ENCODE results near the gene CD247. TPM values are rescaled to one million over a fixed set of nuclear protein-coding genes. Genes with fewer than 3 reads are reported as not detected.

Gene CD247
- polyA plus RNA-seq, 1 of the 3 experiments (the other 2 are of a cell fraction), result 0.08 TPM

DNA sequence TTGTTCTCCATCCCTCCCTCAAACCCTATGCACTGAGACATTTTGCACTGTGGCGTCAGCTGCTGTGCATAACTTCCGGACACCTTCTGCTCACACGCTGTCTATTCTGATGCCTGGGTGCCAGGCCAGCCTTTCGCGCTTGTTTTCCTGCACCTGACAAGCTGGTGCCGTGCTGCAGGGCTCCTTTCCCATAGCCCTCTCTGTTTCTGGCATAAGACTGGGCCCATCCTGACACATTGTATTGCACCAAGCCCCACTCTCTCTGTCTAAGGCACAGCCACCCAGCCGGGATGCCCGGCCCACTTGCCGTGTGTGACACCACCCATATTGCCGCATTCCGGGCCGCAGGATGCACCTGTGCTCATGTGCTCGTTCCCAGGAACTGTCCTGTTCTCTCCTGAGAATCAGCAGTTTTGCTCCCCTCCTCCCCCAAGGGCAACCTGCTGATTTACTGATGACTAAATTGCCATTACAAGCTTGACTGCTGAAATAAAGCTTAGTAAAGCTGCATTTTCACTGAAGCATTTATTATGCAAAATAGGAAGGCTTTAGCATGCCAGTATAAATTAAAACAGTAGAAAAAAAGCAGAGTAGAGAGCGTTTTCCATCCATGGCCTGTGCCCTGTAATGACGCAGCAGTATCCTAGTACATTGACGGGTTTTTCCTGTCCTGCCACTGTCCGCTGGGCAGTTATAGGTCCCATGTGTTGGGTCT lies 88.0 kb downstream of the CD247 start:
- POLR2A ChIA-PET, result no interaction called here
- no peaks in the 10 kb centered on the region for H3K79me2 ChIP-seq (ENCODE audit: insufficient read depth)
- H2AFZ ChIP-seq (ENCODE audit: low read depth), result no peak overlapping the region
- H3K9me3 ChIP-seq, result no peaks in the 10 kb centered on the region
- CTCF ChIA-PET, result interaction anchor here (1.0 to 1.8 kb wide), 3 partner anchors 10 to 162 kb away, joined by 3 to 9 read pairs (median 4); no protein-coding TSS in a partner anchor
- TF ChIP-seq SIN3A (IDR thresholded peaks at IDR 0.05; ENCODE audit: borderline replicate concordance, low read depth, low read length) (no peak), MEF2A (IDR thresholded peaks at IDR 0.05; ENCODE audit: borderline replicate concordance, low read depth) (no peak)
- WGBS (ENCODE audit: low lambda C conversion rate), result 91% methylated on average over 14 of the region's 17 CpGs
- no peak overlapping the region for H3K27ac ChIP-seq (ENCODE audit: low read depth in 2 of 2, low read length in 1 of 2)
- H3K27me3 ChIP-seq (ENCODE audit: insufficient read depth), result no peaks in the 10 kb centered on the region; the same call in 1 of the 2 replicates
- no peak overlapping the region for H3K4me3 ChIP-seq (ENCODE audit: low read depth in 2 of 2, low read length in 1 of 2)
- no peaks in the 10 kb centered on the region for H4K20me1 ChIP-seq (ENCODE audit: insufficient read depth)
- no peaks in the 10 kb centered on the region; a peak in 1 of 4 replicates for H3K4me1 ChIP-seq (ENCODE audit: control insufficient read depth in 1 of 2, insufficient read depth in 2 of 2, low read depth in 1 of 2, low read length in 1 of 2)
- H3K4me2 ChIP-seq, result no peak overlapping the region
- DNase-seq, result no peak
- H3K36me3 ChIP-seq (replicated peaks in 1 of 2; ENCODE audit: control insufficient read depth in 1 of 2, insufficient read depth in 2 of 2, low read length in 1 of 2), result peaks cover 0 to 4% of the 10 kb centered on the region in 2 experiments
- no peak overlapping the region for H3K9ac ChIP-seq
- H3F3A ChIP-seq (replicated peaks; ENCODE audit: insufficient read depth), result no peaks in the 10 kb centered on the region
- H3K9me2 ChIP-seq, result no peaks in the 10 kb centered on the region

DNA sequence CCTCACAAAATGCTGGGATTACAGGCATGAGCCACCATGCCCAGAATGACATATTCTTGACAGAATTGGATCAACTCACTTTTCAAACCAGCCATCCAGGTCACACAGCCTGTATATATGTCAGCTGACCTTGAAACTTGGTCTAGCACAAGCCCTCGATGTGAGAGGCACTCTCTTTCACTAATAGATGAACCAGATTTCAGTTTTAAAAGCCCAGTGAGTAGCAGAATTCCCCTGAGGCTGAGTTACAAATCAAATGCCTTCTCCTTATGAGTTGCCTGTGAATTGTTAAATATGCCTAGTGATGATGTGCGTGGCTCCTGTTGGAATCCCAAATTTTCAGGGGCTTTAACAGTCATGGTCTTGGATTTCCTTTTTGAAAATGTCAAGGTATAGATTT lies 88.7 kb downstream of the CD247 start:
- Histone ChIP-seq H3K4me1 (ENCODE audit: control insufficient read depth in 1 of 2, insufficient read depth in 2 of 2, low read depth in 1 of 2, low read length in 1 of 2) (no peaks in the 10 kb centered on the region; a peak in 1 of 4 replicates), H3K36me3 (replicated peaks in 1 of 2; ENCODE audit: control insufficient read depth in 1 of 2, insufficient read depth in 2 of 2, low read length in 1 of 2) (peaks cover 0 to 4% of the 10 kb centered on the region in 2 experiments), H3K4me3 (ENCODE audit: low read depth in 2 of 2, low read length in 1 of 2) (no peak overlapping the region), H3K79me2 (ENCODE audit: insufficient read depth) (no peaks in the 10 kb centered on the region), H3K9me2 (no peaks in the 10 kb centered on the region), H3K9me3 (no peaks in the 10 kb centered on the region), H4K20me1 (ENCODE audit: insufficient read depth) (no peaks in the 10 kb centered on the region), H3K9ac (no peak overlapping the region), H3K4me2 (no peak overlapping the region), H3K27me3 (ENCODE audit: insufficient read depth) (no peaks in the 10 kb centered on the region), H2AFZ (ENCODE audit: low read depth) (no peak overlapping the region), H3K27ac (ENCODE audit: low read depth in 2 of 2, low read length in 1 of 2) (no peak overlapping the region), H3F3A (replicated peaks; ENCODE audit: insufficient read depth) (no peaks in the 10 kb centered on the region)
- WGBS (ENCODE audit: low lambda C conversion rate), result 60% methylated on average over 2 of the region's 2 CpGs
- TF ChIP-seq NFIC (IDR thresholded peaks at IDR 0.05; ENCODE audit: borderline replicate concordance) (no peak), TCF12 (IDR thresholded peaks at IDR 0.05) (no peak), SMC3 (IDR thresholded peaks at IDR 0.05; ENCODE audit: low read depth, low read length) (no peak), CHD2 (IDR thresholded peaks at IDR 0.05; ENCODE audit: low read length, partially characterized antibody) (no peak), RFX5 (IDR thresholded peaks at IDR 0.05; ENCODE audit: low read length) (no peak), RAD21 (IDR thresholded peaks at IDR 0.05; ENCODE audit: low read length) (no peak), GABPA (IDR thresholded peaks at IDR 0.05; ENCODE audit: low read depth) (no peak), MEF2A (IDR thresholded peaks at IDR 0.05; ENCODE audit: borderline replicate concordance, low read depth) (no peak), TEAD4 (IDR thresholded peaks at IDR 0.05; ENCODE audit: borderline replicate concordance, insufficient read depth) (no peak)
- TF ChIP-seq, protein P1, sequence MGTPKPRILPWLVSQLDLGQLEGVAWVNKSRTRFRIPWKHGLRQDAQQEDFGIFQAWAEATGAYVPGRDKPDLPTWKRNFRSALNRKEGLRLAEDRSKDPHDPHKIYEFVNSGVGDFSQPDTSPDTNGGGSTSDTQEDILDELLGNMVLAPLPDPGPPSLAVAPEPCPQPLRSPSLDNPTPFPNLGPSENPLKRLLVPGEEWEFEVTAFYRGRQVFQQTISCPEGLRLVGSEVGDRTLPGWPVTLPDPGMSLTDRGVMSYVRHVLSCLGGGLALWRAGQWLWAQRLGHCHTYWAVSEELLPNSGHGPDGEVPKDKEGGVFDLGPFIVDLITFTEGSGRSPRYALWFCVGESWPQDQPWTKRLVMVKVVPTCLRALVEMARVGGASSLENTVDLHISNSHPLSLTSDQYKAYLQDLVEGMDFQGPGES (IDR thresholded peaks at IDR 0.05; ENCODE audit: low read depth, low read length), result no peak
- TF ChIP-seq, protein P2, sequence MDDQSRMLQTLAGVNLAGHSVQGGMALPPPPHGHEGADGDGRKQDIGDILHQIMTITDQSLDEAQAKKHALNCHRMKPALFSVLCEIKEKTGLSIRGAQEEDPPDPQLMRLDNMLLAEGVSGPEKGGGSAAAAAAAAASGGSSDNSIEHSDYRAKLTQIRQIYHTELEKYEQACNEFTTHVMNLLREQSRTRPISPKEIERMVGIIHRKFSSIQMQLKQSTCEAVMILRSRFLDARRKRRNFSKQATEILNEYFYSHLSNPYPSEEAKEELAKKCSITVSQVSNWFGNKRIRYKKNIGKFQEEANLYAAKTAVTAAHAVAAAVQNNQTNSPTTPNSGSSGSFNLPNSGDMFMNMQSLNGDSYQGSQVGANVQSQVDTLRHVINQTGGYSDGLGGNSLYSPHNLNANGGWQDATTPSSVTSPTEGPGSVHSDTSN (IDR thresholded peaks at IDR 0.05), result no peak
- TF ChIP-seq, protein P3, sequence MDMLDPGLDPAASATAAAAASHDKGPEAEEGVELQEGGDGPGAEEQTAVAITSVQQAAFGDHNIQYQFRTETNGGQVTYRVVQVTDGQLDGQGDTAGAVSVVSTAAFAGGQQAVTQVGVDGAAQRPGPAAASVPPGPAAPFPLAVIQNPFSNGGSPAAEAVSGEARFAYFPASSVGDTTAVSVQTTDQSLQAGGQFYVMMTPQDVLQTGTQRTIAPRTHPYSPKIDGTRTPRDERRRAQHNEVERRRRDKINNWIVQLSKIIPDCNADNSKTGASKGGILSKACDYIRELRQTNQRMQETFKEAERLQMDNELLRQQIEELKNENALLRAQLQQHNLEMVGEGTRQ (IDR thresholded peaks at IDR 0.05; ENCODE audit: borderline replicate concordance, low read depth, low read length), result no peak
- TF ChIP-seq, protein P4, sequence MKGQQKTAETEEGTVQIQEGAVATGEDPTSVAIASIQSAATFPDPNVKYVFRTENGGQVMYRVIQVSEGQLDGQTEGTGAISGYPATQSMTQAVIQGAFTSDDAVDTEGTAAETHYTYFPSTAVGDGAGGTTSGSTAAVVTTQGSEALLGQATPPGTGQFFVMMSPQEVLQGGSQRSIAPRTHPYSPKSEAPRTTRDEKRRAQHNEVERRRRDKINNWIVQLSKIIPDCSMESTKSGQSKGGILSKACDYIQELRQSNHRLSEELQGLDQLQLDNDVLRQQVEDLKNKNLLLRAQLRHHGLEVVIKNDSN (IDR thresholded peaks at IDR 0.05; ENCODE audit: borderline replicate concordance, low read depth), result no peak
- TF ChIP-seq, protein P5, sequence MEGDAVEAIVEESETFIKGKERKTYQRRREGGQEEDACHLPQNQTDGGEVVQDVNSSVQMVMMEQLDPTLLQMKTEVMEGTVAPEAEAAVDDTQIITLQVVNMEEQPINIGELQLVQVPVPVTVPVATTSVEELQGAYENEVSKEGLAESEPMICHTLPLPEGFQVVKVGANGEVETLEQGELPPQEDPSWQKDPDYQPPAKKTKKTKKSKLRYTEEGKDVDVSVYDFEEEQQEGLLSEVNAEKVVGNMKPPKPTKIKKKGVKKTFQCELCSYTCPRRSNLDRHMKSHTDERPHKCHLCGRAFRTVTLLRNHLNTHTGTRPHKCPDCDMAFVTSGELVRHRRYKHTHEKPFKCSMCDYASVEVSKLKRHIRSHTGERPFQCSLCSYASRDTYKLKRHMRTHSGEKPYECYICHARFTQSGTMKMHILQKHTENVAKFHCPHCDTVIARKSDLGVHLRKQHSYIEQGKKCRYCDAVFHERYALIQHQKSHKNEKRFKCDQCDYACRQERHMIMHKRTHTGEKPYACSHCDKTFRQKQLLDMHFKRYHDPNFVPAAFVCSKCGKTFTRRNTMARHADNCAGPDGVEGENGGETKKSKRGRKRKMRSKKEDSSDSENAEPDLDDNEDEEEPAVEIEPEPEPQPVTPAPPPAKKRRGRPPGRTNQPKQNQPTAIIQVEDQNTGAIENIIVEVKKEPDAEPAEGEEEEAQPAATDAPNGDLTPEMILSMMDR (IDR thresholded peaks at IDR 0.05), result no peak
- DNase-seq, result no peak
- ChIA-PET CTCF (interaction anchor here (0.5 kb wide), 1 partner anchor 95 kb away, joined by 3 read pairs; no protein-coding TSS in a partner anchor), POLR2A (no interaction called here)

Measured in SK-N-SH (cell line).